NCI-H460 (cell line): ENCODE results near the gene TM4SF5. TPM values are rescaled to one million over a fixed set of nuclear protein-coding genes. Genes with fewer than 3 reads are reported as not detected.
A peak's percentile ranks its signal among the peaks of the same experiment; 100 is the strongest.

Source experiments
- DNase-seq: peaks from one replicate; pipeline ENCODE4 v3.0.0-alpha.2; 2016; ENCODE audit warnings: low read depth; ENCODE audit errors: extremely low read depth
- polyA plus RNA-seq: library from polyadenylated mRNA; depleted of rRNA; stranded (reverse); fragments of >200 nt; gene quantifications from 2 replicates; pipeline ENCODE4 v1.2.3, GENCODE V29; 2014; cell fraction: nucleus; rRNA removed
- total RNA-seq: library from RNA; depleted of rRNA; stranded (reverse); fragments of >200 nt; shearing (Covaris generic); gene quantifications from 2 replicates; pipeline ENCODE4 v1.2.3, GENCODE V29; 2014; rRNA removed

Gene TM4SF5
- total RNA-seq: not detected in 2 replicates
- not detected in 2 replicates for polyA plus RNA-seq

- no peak for DNase-seq
Observed at GRCh38 chr17:4771519-4772234, at the start of gene TM4SF5. TSS of gene TM4SF5 (plus strand) at chr17:4771886. CDS start at chr17:4771923, 37 bp downstream.

DNA sequence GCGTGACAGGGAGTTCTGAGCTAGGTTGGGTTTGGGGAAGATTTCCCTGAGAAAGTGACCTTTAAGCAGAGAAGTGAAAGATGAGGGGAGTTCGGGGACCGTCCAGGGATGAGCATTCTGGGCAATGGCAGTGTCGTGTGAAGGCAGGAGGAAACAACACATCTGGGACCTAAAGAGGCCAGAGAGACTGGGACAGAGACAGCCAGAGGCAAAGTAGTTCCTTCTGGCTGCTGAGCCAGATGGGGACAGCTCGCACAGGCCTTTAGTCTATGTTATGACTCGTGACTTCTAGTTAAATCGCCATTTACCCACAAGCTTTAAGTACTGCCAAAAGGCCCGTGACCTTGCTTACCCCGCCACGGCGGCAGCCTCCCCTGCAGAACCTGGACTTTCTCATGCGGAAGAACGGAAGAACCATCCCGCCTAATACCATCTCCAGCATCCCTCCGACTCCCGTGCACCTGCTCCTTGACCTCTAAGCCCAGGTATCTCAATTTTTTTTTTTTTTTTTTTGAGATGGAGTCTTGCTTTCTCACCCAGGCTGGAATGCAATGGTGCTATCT lies 48.9 kb upstream of the TM4SF5 start:
- no peak for DNase-seq

DNA sequence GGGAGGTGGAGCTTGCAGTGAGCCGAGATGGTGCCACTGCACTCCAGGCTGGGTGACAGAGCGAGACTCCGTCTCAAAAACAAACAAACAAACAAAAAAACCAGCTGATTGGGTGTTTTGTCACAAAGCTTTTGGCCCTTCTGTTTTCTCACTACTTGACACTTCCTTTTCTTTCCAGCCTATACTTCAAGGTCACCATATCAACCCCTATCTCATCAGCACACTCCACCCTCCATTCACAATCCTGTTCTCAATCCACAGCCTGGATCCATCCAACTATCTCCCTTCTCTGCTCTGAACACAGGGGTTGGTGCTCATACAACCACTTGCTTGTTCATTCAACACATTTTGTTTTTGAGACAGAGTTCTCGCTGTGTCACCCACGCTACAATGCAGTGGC lies 47.0 kb upstream of the TM4SF5 start:
- no peak for DNase-seq

GRCh38 chr17:4725646-4726310 lies 45.9 kb upstream of the TM4SF5 start:
- no peak for DNase-seq

- DNase-seq: no peak
Observed at GRCh38 chr17:4728124-4728523, 43.6 kb upstream of the TM4SF5 start.

DNA sequence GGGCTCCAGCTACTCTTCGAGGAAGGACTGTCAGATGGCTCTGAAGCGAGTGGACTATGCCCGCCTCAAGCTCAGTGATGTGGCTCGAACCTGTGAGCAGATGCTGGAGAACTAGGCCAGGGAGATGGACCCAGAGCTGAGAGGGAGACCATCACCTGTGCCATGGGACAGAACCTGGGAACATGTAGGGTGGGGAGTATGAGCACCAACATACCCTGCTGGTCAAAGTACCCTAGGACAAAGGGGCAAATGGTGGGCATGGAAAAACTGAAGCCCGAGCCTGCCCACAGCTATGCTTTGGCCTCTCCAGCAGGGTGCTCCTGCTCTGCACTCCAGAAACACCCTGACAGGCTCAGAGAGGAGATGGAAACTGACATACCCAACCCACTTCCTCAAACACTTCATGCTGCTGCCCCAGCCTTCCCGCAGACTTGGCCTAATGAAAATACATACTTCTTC lies 38.6 kb upstream of the TM4SF5 start:
- DNase-seq: no peak

GRCh38 chr17:4734857-4735475 lies 36.7 kb upstream of the TM4SF5 start:
- DNase-seq: no peak

DNA sequence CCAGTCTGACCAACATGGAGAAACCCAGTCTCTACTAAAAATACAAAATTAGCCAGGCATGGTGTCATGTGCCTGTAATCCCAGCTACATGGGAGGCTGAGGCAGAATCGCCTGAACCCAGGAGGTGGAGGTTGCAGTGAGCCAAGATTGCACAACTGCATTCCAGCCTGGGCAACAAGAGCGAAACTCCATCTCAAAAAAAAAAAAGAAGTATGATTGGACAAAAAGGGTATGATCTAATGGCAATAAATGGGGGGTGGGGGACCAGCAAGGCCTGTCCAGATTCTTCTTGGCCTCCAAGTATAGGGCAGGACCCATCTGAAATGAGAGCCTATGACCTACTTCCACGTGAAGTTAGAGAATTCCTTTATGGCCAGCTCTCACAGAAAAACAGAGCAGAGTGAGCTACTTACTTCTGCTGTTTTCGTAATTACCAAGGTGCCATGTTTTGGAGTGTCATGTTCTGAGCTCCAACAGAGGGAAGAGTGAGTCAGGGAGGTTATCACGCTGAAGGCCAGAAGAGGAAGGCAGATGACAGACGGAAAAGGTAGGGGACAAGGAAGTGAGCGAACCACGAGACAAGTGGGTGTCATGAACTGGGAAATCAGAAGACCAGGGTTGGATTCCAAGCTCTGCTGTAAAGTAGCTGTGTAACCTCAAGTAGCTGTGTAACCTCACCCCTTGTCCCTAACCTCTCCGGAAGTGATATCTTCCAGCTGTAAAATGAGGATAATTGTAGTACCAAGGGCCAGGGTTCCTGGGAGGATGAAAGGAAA lies 35.6 kb upstream of the TM4SF5 start:
- DNase-seq: no peak

DNA sequence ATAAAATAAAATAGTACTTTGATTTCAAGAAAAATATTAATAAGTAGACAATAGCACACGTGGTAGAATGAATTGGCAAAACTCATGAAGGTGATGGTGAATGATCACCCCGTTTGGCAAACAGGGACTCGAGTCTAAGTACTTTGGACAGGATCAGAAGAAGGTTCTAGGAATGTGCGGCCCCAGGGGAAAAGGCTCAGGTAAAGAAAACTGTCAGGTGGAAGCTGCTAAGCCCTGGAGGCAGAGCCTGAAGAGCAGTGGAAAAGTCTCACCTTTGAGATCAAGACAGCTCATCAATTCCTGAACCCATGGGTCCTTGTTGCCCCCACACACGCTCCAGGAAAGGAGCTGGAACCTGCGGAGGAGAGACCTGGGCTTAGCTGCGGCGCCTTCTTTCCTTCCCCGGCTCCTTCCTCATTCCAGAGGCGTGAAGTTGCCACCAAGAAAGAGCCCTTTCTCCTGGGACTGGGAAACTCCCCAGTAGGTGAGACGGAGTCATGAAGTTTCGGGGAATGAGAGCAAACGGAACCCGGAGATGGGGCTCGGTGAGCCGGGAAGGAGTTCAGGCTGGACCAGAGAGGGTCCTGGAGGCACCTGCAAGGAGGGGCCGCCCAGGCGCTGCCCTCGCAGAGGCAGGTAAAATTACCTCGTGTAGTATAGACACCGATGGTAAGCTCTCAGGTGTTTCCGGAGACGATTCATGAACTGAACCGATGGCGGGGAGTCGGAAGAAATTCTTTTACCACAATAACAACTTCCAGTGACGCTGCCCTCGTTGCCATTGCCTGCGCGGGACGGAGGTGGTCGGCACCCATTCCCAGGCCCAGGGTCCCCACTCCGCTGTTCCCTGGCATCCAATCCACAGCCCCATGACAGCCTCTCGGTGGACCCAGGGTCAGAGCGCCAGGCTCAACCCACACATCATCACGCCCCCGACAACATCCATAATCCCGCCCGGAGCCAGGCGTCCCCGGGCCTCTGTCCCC lies 33.3 kb upstream of the TM4SF5 start:
- no peak for DNase-seq

- peak; percentile 22 for DNase-seq
Observed at GRCh38 chr17:4739122-4740024, 32.3 kb upstream of the TM4SF5 start, which contains the start of the genes CXCL16 and ZMYND15. TSS of gene CXCL16 (minus strand) at chr17:4739928. CDS start at chr17:4739339, 589 bp downstream. TSS of gene ZMYND15 (plus strand) at chr17:4739833. CDS start at chr17:4740549, 716 bp downstream.

DNA sequence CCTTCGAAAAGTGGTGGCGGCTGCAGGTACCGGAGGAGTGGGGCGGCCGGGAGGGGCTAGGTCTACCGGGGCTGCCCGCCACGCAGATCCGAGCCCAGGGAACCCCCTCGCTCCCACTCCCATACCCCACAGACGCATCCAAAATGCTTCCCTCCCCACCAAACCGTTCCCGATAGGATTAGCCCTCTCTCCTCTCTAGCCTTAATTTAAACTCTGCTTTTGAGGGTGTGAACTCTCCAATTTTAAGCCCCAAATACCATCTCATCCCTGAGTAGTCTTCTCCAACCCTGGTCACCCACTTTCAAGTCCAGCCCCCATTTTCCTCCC lies 31.7 kb upstream of the TM4SF5 start:
- DNase-seq: no peak

GRCh38 chr17:4740584-4740983 lies 31.1 kb upstream of the TM4SF5 start:
- no peak for DNase-seq

- DNase-seq: no peak
Observed at GRCh38 chr17:4741544-4741943, 30.1 kb upstream of the TM4SF5 start.

DNA sequence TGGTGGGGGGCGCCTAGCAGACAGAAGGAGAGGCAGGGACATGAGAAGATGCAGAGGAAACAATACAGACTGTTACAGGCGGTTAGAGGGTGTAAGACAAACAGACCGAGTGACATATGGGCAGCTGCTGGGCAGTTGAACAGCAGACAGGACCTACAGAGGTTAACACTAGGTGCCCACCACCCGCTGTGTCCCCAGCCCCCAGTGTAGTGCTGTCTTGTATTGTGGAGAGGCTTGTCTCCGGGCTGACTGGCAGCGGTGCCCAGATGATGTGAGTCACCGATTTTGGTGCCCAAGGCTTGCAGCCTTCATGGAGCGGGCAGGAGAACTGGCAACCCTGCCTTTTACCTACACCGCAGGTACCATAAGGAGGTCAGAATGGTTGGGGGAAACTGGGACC lies 29.6 kb upstream of the TM4SF5 start:
- no peak for DNase-seq

- DNase-seq: no peak
Observed at GRCh38 chr17:4742629-4743028, 29.1 kb upstream of the TM4SF5 start.

GRCh38 chr17:4743216-4743615 lies 28.5 kb upstream of the TM4SF5 start:
- DNase-seq: no peak

DNA sequence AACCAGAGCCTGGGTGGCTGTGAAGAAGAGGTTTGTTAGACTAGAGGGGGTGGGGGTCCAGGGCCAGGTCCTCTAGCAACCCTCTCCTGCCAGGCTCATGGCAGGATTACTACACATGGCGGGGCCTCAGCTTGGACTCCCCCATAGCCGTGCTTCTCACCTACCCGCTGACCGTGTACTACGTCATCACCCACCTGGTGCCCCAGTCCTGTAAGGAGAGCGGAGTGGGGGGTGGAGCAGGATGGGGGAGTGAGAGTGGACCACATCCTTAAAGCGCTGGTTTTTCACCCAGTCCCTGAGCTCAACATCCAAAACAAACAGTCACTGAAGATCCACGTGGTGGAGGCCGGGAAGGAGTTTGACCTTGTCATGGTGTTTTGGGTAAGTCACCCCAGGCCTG lies 27.8 kb upstream of the TM4SF5 start:
- no peak for DNase-seq
